Right lobe of liver (tissue), 6 donors: ENCODE results near the gene TRABD. TPM values are rescaled to one million over a fixed set of nuclear protein-coding genes. Genes with fewer than 3 reads are reported as not detected.
A peak's percentile ranks its signal among the peaks of the same experiment; 100 is the strongest.

Experiments used
- ATAC-seq, 4 donors: fragments of 200-7000 bp; cut with Tn5 transposase; one replicate each; pipeline ENCODE4 v1.9.1; 2020; ENCODE audit warnings: mild to moderate bottlenecking in 4 of 4, moderate library complexity in 4 of 4
- DNase-seq, 3 donors: peaks; one replicate each; pipeline ENCODE4 v3.0.0-alpha.2; 2020
- H3K27ac ChIP-seq, 3 donors: fragments of 200-600 bp; one replicate each; pipeline ENCODE4 v1.8.0; 2022
- H3K27me3 ChIP-seq, 2 donors: fragments of 200-600 bp; one replicate each; pipeline ENCODE4 v1.8.0; 2022
- H3K36me3 ChIP-seq, 4 donors: fragments of 200-600 bp; sonication (generic) in 1 of 4; one replicate each; pipeline versions ENCODE4 v1.5.1 to v1.8.0; 2017 to 2022; ENCODE audit warnings: control low read depth in 1 of 4
- H3K4me1 ChIP-seq, 4 donors: fragments of 200-600 bp; sonication (generic) in 1 of 4; one replicate each; pipeline versions ENCODE4 v1.5.1 to v1.8.0; 2017 to 2022; ENCODE audit warnings: control low read depth in 1 of 4
- H3K4me3 ChIP-seq, 3 donors: fragments of 200-600 bp; one replicate each; pipeline ENCODE4 v1.8.0; 2022
- H3K9me3 ChIP-seq, 4 donors: fragments of 200-600 bp; sonication (generic) in 1 of 4; one replicate each; pipeline versions ENCODE4 v1.5.1 to v1.8.0; 2017 to 2022; ENCODE audit warnings: control low read depth in 1 of 4
- CTCF ChIP-seq, 4 donors: fragments of 200-600 bp in 3 of 4; fragments of 450-650 bp in 1 of 4; IDR thresholded peaks; one replicate each; pipeline versions ENCODE4 v1.5.1 to v1.8.0; 2016 to 2022; ENCODE audit warnings: antibody characterized with exemption in 4 of 4, mild to moderate bottlenecking in 2 of 4
- POLR2A ChIP-seq: fragments of 450-650 bp; IDR thresholded peaks from one replicate; pipeline ENCODE4 v1.6.1; 2017; ENCODE audit warnings: antibody characterized with exemption, mild to moderate bottlenecking
- whole genome bisulfite sequencing: methylation state at CpG from one replicate; pipeline ENCODE4 v1.1.6; 2018; ENCODE audit warnings: low coverage, low lambda C conversion rate; ENCODE audit not compliant: insufficient coverage; ENCODE audit errors: missing lambda C conversion rate; 5-methylcytosine and 5-hydroxymethylcytosine counted together
- intact Hi-C, 2 donors: fragments of 100-400 bp; cut with DNase I; formaldehyde crosslinking; loops; one replicate each; pipeline versions ENCODE4 v1.11.2 to v1.14.1; 2022
- total RNA-seq, 6 experiments: library from RNA; depleted of rRNA in 2 of 6; stranded (reverse); fragments of >200 nt in 2 of 6; fragmentation: NEBNext Ultra II Directional in 3 of 6; extraction: Animal tissue kit (Norgen Biotek cat#: 25700) in 3 of 6; gene quantifications; one replicate each; pipeline versions ENCODE4 v1.1.0 to v1.2.4, GENCODE V29; 2016 to 2023
- donor health status: DM: no; HTN: yes; CAD: no.
- donor health status: DM: no; HTN: no; CAD: no.
- donor health status: DM: no; HTN: no; CAD: no.
- donor health status: DM: no; HTN: yes; CAD: no.
- donor health status: DM: no; HTN: yes; CAD: no.

The TRABD gene
- total RNA-seq, 6 experiments from 2014 or later = 18.9 to 30.2 (median 22.8) TPM

GRCh38 chr22:50244420-50245213 is 58.9 kb downstream of the TRABD start, which contains the start of gene TUBGCP6:
TSS of gene TUBGCP6 (minus strand) at chr22:50245023. CDS start at chr22:50244459, 564 bp downstream.
- intact Hi-C loops = loop anchor here in 1 of 2 donors (10.0 kb wide), 1 partner anchor 240 kb away; the partner anchor contains the start of genes ADM2 and MIOX
- H3K4me1 ChIP-seq = peaks cover 0 to 42% (median 19%) of the 10 kb centered on the region in 4 donors

GRCh38 chr22:50245214-50246072 is 59.7 kb downstream of the TRABD start:
- Histone ChIP-seq H3K9me3 (no peaks in the 10 kb centered on the region), H3K4me3 (peak overlapping the region; percentile 71 to 97 (median 79)), H3K4me1 (peaks cover 0 to 50% (median 23%) of the 10 kb centered on the region in 4 donors), H3K36me3 (peaks cover 0 to under 1% (median 0%) of the 10 kb centered on the region in 4 donors), H3K27ac (peak overlapping the region; percentile 52 to 83 (median 66)), H3K27me3 (no peaks in the 10 kb centered on the region)
- WGBS = 6% methylated on average over 2 of the region's 53 CpGs
- no peak for TF ChIP-seq POLR2A
- no peak for TF ChIP-seq CTCF (IDR thresholded peaks at IDR 0.05)
- DNase-seq (no peak), ATAC-seq (peak; percentile 28 to 56 (median 50))
- intact Hi-C loops = loop anchor here in 1 of 2 donors (10.0 kb wide), 1 partner anchor 239 kb away; the partner anchor contains the start of genes ADM2 and MIOX

More at GRCh38 chr22:50244420-50245213, 58.9 kb downstream of the TRABD start, which contains the start of gene TUBGCP6:
- ATAC-seq (peak; percentile 82 to 90 (median 86)), DNase-seq (peak; percentile 96 to 97 (median 96))
- peak in 2 of 4 donors; percentile 14 to 31 for TF ChIP-seq CTCF (IDR thresholded peaks at IDR 0.05)
- TF ChIP-seq POLR2A = peak; percentile 65
- peaks cover 0 to 5% (median 0%) of the 10 kb centered on the region in 4 donors for H3K36me3 ChIP-seq
- H3K4me3 ChIP-seq = peak within 1 kb of the TSS; percentile 71 to 97 (median 79)
- H3K27ac ChIP-seq = peak within 1 kb of the TSS; percentile 52 to 83 (median 66)
- WGBS = 0% methylated on average over 21 of the region's 76 CpGs
- H3K9me3 ChIP-seq = no peaks in the 10 kb centered on the region
- no peaks in the 10 kb centered on the region for H3K27me3 ChIP-seq

- no peak for TF ChIP-seq POLR2A
- TF ChIP-seq CTCF (IDR thresholded peaks at IDR 0.05) = peak in 1 of 4 donors; percentile 5
Observed at GRCh38 chr22:50246242-50247175, 60.8 kb downstream of the TRABD start.

More at GRCh38 chr22:50246242-50247175, 60.8 kb downstream of the TRABD start:
- 50% methylated on average over 7 of the region's 20 CpGs for WGBS
- Histone ChIP-seq H3K36me3 (no peaks in the 10 kb centered on the region), H3K27me3 (no peaks in the 10 kb centered on the region), H3K4me3 (no peak overlapping the region), H3K27ac (no peak overlapping the region), H3K9me3 (no peaks in the 10 kb centered on the region), H3K4me1 (peaks cover 0 to 47% (median 22%) of the 10 kb centered on the region in 4 donors)
- ATAC-seq (no peak), DNase-seq (no peak)
- intact Hi-C loops = loop anchor here in 1 of 2 donors (10.0 kb wide), 1 partner anchor 238 kb away; the partner anchor contains the start of genes ADM2 and MIOX
